ENCODE measurements around the gene OR10T2. TPM values are rescaled to one million over a fixed set of nuclear protein-coding genes. Genes with fewer than 3 reads are reported as not detected.
"Not testable (repeated sequence)": the region's sequence is repeated elsewhere in the genome, so short reads cannot be mapped to it uniquely, and the experiment has no call there.

OR10T2 gene
- polyA plus RNA-seq, 4 donors: not detected

- DNase-seq (ENCODE audit: low read depth in 4 of 4, low spot score in 3 of 4): no peak
Measured at GRCh38 chr1:158357441-158357840, 41.8 kb downstream of the OR10T2 start.

- no peak for DNase-seq (ENCODE audit: low read depth in 4 of 4, low spot score in 3 of 4)
Measured at GRCh38 chr1:158356616-158357015, 42.6 kb downstream of the OR10T2 start.

GRCh38 chr1:158355773-158356285 is 43.4 kb downstream of the OR10T2 start:
- no peak for DNase-seq (ENCODE audit: low read depth in 4 of 4, low spot score in 3 of 4)

- DNase-seq (ENCODE audit: low read depth in 4 of 4, low spot score in 3 of 4): no peak
Measured at GRCh38 chr1:158354255-158354654, 45.0 kb downstream of the OR10T2 start.

GRCh38 chr1:158353303-158354075 is 45.8 kb downstream of the OR10T2 start, which contains the start of gene CD1E:
Gene CD1E (plus strand): TSS chr1:158353894. CDS start chr1:158353989, 95 bp downstream.
- DNase-seq (ENCODE audit: low read depth in 4 of 4, low spot score in 3 of 4): no peak

GRCh38 chr1:158348946-158349345 is 50.3 kb downstream of the OR10T2 start:
- DNase-seq (ENCODE audit: low read depth in 4 of 4, low spot score in 3 of 4): not testable (repeated sequence)

Other genes starting within 250 kb of the OR10T2 start
- 10 to 100 TPM in 1 of 4 donors, 1 to 10 TPM in 3; 6.3 to 10.2 (median 7.4) TPM for gene CD1D, start 218.6 kb downstream of the OR10T2 start, polyA plus RNA-seq (ENCODE audit: insufficient read length in 4 of 4)
- gene CD1A, start 145.0 kb downstream of the OR10T2 start, polyA plus RNA-seq (ENCODE audit: insufficient read length in 4 of 4): not detected
- 1 to 10 TPM in 3 of 4 donors, under 1 TPM in 1; 0.82 to 2.1 (median 1.3) TPM for gene CD1C, start 109.5 kb downstream of the OR10T2 start, polyA plus RNA-seq (ENCODE audit: insufficient read length in 4 of 4)
- gene CD1B, start 67.9 kb downstream of the OR10T2 start, polyA plus RNA-seq (ENCODE audit: insufficient read length in 4 of 4): not detected
- gene CD1E, start 45.6 kb downstream of the OR10T2 start, polyA plus RNA-seq (ENCODE audit: insufficient read length in 4 of 4): under 1 TPM in 1 of 4 donors, not detected in 3; 0.23 TPM
- not detected for gene OR10K2, start 26.8 kb upstream of the OR10T2 start, polyA plus RNA-seq (ENCODE audit: insufficient read length in 4 of 4)
- gene OR10K1, start 62.4 kb upstream of the OR10T2 start, polyA plus RNA-seq (ENCODE audit: insufficient read length in 4 of 4): not detected
- not detected for gene OR10R2, start 72.8 kb upstream of the OR10T2 start, polyA plus RNA-seq (ENCODE audit: insufficient read length in 4 of 4)
- gene OR6Y1, start 154.9 kb upstream of the OR10T2 start, polyA plus RNA-seq (ENCODE audit: insufficient read length in 4 of 4): under 1 TPM in 1 of 4 donors, not detected in 3; 0.03 TPM
- gene OR6P1, start 171.1 kb upstream of the OR10T2 start, polyA plus RNA-seq (ENCODE audit: insufficient read length in 4 of 4): not detected
- not detected for gene OR10X1, start 180.4 kb upstream of the OR10T2 start, polyA plus RNA-seq (ENCODE audit: insufficient read length in 4 of 4)
- under 1 TPM in 3 of 4 donors, not detected in 1; 0.03 to 0.26 (median 0.03) TPM for gene OR10Z1, start 205.8 kb upstream of the OR10T2 start, polyA plus RNA-seq (ENCODE audit: insufficient read length in 4 of 4)